ENCODE measurements around the gene TTBK2. TPM values are rescaled to one million over a fixed set of nuclear protein-coding genes. Genes with fewer than 3 reads are reported as not detected.
"Not testable (repeated sequence)": the region's sequence is repeated elsewhere in the genome, so short reads cannot be mapped to it uniquely, and the experiment has no call there.

The TTBK2 gene
- 24.1 and 29.0 TPM in 2 replicates for total RNA-seq
- polyA plus RNA-seq: 11.9 and 18.0 TPM in 2 replicates

DNA sequence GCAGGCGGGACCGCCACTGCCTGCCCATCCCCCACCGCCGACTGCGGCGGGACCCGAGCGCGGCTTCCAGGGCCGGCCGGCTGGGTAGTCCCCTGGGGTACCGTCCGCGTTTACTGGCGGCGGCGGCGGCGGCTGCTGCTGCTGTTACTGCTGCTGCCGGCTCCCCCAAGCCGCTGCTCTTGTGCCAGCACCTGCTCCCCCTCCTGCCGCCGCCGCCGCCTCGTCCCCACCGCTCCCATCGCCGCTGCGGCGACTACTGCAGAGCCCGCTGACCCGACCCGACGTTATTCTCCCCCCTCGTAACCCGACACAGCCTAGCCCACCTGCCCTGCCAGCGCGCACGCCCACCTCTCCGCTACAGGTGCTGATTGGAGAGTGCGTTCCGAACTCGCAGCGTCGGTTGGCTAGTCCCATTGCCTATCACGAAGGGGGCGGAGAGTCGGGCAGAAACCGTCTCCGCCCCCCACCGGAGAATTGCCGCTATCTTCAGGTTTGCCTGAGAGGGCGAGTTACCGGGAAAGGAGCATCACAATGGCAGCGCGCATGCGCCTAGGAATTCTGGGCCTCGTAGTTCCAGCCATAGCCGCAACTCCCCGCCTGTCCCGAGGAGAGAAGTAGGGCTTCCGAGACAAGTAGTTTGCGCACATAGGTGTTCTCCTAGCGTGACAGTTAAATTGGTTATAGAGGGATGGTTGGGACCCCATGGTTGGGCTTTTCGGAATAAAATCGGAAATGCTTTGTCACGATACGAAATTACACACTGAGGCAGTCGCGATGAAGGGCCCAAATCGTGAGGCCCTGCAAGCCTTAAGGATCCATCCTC lies at the start of gene TTBK2:
Gene TTBK2, minus strand, starts transcription at position 260 of the 823 bp plus-strand sequence. CDS start 42,161 bp downstream, outside the sequence.
- H3K4me1 ChIP-seq (ENCODE audit: low read depth): peaks cover 8% of the 10 kb centered on the region
- peaks cover 9% of the 10 kb centered on the region for H3K27me3 ChIP-seq
- peak within 1 kb of the TSS; percentile 61 for H3K27ac ChIP-seq
- no peaks in the 10 kb centered on the region for H3K9me3 ChIP-seq (ENCODE audit: low read depth)
- DNase-seq (ENCODE audit: low read depth in 1 of 2, low spot score in 1 of 2): peak; percentile 99
- H3K4me3 ChIP-seq: peak within 1 kb of the TSS; percentile 90
- TF ChIP-seq, protein P1, sequence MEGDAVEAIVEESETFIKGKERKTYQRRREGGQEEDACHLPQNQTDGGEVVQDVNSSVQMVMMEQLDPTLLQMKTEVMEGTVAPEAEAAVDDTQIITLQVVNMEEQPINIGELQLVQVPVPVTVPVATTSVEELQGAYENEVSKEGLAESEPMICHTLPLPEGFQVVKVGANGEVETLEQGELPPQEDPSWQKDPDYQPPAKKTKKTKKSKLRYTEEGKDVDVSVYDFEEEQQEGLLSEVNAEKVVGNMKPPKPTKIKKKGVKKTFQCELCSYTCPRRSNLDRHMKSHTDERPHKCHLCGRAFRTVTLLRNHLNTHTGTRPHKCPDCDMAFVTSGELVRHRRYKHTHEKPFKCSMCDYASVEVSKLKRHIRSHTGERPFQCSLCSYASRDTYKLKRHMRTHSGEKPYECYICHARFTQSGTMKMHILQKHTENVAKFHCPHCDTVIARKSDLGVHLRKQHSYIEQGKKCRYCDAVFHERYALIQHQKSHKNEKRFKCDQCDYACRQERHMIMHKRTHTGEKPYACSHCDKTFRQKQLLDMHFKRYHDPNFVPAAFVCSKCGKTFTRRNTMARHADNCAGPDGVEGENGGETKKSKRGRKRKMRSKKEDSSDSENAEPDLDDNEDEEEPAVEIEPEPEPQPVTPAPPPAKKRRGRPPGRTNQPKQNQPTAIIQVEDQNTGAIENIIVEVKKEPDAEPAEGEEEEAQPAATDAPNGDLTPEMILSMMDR (IDR thresholded peaks at IDR 0.05; ENCODE audit: low read depth, low read length): peak; percentile 6
- no peaks in the 10 kb centered on the region for H3K36me3 ChIP-seq

DNA sequence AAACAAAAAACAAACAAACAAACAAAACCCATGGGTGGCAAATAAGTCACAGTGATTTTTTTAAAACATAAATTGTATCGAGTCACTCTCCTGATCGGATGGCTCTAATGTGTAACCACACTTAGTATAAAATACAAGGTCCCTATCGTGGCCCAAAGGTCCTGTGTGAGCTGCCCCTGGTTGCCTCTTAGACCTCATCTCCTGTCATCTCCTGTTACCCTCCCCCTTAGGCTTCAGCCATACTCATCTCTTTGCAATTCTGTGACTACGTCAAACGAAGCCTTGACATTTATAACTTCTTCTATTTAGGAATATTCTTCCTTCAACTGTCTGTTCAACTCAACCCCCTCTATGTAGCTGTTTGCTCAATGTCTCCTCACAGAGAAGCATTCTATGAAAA lies 43.9 kb upstream of the TTBK2 start:
- Histone ChIP-seq H3K4me1 (ENCODE audit: low read depth) (no peaks in the 10 kb centered on the region), H3K9me3 (ENCODE audit: low read depth) (no peaks in the 10 kb centered on the region), H3K36me3 (peaks cover 30% of the 10 kb centered on the region), H3K27ac (no peak overlapping the region), H3K27me3 (no peaks in the 10 kb centered on the region), H3K4me3 (no peak overlapping the region)
- TF ChIP-seq, protein P1 (IDR thresholded peaks at IDR 0.05; ENCODE audit: low read depth, low read length): no peak
- DNase-seq (ENCODE audit: low read depth in 1 of 2, low spot score in 1 of 2): no peak

DNA sequence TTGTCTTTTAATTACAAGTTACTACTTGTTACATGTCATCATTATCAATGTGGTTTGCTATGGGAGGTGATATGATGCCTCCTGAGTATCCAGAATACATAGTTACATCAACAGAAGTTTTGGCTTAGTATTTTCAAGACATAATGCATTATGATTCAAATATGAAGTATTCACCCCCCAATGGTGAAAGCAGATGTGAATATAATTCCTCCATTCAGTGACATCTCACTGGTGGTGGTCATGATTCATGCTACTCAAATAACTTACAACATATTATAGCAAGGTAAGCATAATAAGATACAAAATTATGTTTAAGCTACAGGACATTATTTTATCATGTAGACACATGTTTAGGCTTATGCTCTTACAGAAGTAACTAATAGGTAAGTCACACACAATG lies 34.9 kb upstream of the TTBK2 start:
- DNase-seq (ENCODE audit: low read depth in 1 of 2, low spot score in 1 of 2): peak in 1 of 2 donors; percentile 12
- no peaks in the 10 kb centered on the region for H3K27me3 ChIP-seq
- no peaks in the 10 kb centered on the region for H3K4me1 ChIP-seq (ENCODE audit: low read depth)
- peaks cover 54% of the 10 kb centered on the region for H3K36me3 ChIP-seq
- no peak overlapping the region for H3K4me3 ChIP-seq
- no peak overlapping the region for H3K27ac ChIP-seq
- TF ChIP-seq, protein P1 (IDR thresholded peaks at IDR 0.05; ENCODE audit: low read depth, low read length): no peak
- no peaks in the 10 kb centered on the region for H3K9me3 ChIP-seq (ENCODE audit: low read depth)

DNA sequence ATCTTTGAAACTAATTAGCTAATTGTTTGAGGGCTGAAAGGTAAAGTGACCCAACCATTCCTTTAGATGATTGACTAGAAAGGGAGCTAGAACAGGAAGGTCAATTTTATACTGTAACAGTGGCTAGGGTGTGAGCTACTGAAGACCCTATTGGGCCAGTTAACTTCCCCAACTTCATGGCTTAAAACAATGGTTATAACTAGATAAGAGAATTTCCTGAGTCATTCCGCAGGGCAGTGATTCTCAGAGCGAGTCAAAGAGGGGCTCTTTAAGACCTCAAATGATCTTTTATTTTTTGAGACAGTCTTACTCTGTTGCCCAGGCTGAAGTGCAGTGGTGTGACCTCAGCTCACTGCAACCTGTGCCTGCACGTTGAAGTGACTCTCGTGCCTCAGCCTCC lies 33.7 kb upstream of the TTBK2 start:
- Histone ChIP-seq H3K36me3 (peaks cover 55% of the 10 kb centered on the region), H3K9me3 (ENCODE audit: low read depth) (no peaks in the 10 kb centered on the region), H3K27ac (no peak overlapping the region), H3K4me3 (no peak overlapping the region), H3K27me3 (no peaks in the 10 kb centered on the region), H3K4me1 (ENCODE audit: low read depth) (no peaks in the 10 kb centered on the region)
- TF ChIP-seq, protein P1 (IDR thresholded peaks at IDR 0.05; ENCODE audit: low read depth, low read length): no peak
- DNase-seq (ENCODE audit: low read depth in 1 of 2, low spot score in 1 of 2): no peak

DNA sequence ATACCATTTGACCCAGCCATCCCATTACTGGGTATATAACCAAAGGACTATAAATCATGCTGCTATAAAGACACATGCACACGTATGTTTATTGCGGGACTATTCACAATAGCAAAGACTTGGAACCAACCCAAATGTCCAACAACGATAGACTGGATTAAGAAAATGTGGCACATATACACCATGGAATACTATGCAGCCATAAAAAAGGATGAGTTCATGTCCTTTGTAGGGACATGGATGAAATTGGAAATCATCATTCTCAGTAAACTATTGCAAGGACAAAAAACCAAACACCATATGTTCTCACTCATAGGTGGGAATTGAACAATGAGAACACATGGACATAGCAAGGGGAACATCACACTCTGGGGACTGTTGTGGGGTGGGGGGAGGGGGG lies 28.3 kb upstream of the TTBK2 start:
- H3K36me3 ChIP-seq: peaks cover 50% of the 10 kb centered on the region
- not testable (repeated sequence) for DNase-seq (ENCODE audit: low read depth in 1 of 2, low spot score in 1 of 2); H3K4me1 ChIP-seq (ENCODE audit: low read depth); H3K27me3 ChIP-seq; H3K4me3 ChIP-seq; H3K9me3 ChIP-seq (ENCODE audit: low read depth); H3K27ac ChIP-seq

DNA sequence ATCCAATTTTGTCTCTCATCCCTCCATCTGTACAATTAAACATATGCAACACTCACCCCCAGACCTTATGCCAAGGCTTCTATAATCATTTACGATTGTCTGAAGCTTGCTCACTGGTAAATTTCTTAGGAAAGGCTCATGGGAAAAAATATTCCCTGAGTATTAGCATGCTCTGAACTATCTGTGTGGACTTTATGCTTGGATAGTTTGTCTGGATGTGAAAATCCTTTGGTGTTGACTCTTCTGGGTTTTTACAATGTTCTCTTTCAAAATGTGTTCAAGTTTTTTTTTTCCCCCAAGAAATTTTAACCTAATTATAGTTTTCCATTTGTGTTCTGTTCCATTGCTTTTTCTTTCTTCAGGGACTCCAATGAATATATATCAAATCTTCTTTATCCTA lies 19.9 kb upstream of the TTBK2 start:
- DNase-seq (ENCODE audit: low read depth in 1 of 2, low spot score in 1 of 2): no peak
- Histone ChIP-seq H3K27me3 (no peaks in the 10 kb centered on the region), H3K36me3 (peaks cover 10% of the 10 kb centered on the region), H3K4me3 (no peak overlapping the region), H3K27ac (no peak overlapping the region), H3K9me3 (ENCODE audit: low read depth) (no peaks in the 10 kb centered on the region), H3K4me1 (ENCODE audit: low read depth) (no peaks in the 10 kb centered on the region)
- TF ChIP-seq, protein P1 (IDR thresholded peaks at IDR 0.05; ENCODE audit: low read depth, low read length): no peak

All from cardiac muscle cell (in vitro differentiated cells and primary cell).